ENCODE results near the gene PER3. TPM values are rescaled to one million over a fixed set of nuclear protein-coding genes. Genes with fewer than 3 reads are reported as not detected.

The PER3 gene
- total RNA-seq, 3 donors from 2014 or later (not counting 1 experiment from before 2014, with no cell fraction given): 9.1 to 20.8 (median 19.2) TPM

- peaks cover 0 to 6% of the 10 kb centered on the region in 2 donors for H3K9me3 Mint-ChIP-seq
- DNase-seq (no peak), ATAC-seq (no peak)
- H3K27me3 Mint-ChIP-seq (ENCODE audit: low read depth in 2 of 2): peaks cover 7 to 15% of the 10 kb centered on the region in 2 donors
- H3K36me3 Mint-ChIP-seq: no peaks in the 10 kb centered on the region
- no peaks in the 10 kb centered on the region for H3K27me3 ChIP-seq (ENCODE audit: control insufficient read depth, insufficient read depth, low read length)
- H3K27ac ChIP-seq (ENCODE audit: low read length): no peak overlapping the region
- no peak overlapping the region for H3K4me3 ChIP-seq (ENCODE audit: low read length)
- no peak for TF ChIP-seq CTCF (IDR thresholded peaks at IDR 0.05)
- peaks cover 0 to 21% of the 10 kb centered on the region in 2 donors for H3K4me1 Mint-ChIP-seq
- no peaks in the 10 kb centered on the region for H3K36me3 ChIP-seq (ENCODE audit: control insufficient read depth, insufficient read depth, low read length)
- WGBS (ENCODE audit: insufficient coverage): 90% methylated on average over 7 of the region's 7 CpGs
- H3K4me3 Mint-ChIP-seq: no peak overlapping the region
- no peak overlapping the region for H3K27ac Mint-ChIP-seq
- H3K4me1 ChIP-seq (ENCODE audit: control insufficient read depth, insufficient read depth, low read length): peaks cover 3% of the 10 kb centered on the region
- intact Hi-C loops (cut with micrococcal nuclease): no loop called here
- no peaks in the 10 kb centered on the region for H3K9me3 ChIP-seq (ENCODE audit: control insufficient read depth, insufficient read depth, low read length)
These were observed 102.3 kb downstream of the PER3 start for GRCh38 chr1:7886405-7886745.

GRCh38 chr1:7888248-7889081, 104.4 kb downstream of the PER3 start:
- no peaks in the 10 kb centered on the region for H3K9me3 ChIP-seq (ENCODE audit: control insufficient read depth, insufficient read depth, low read length)
- no peak overlapping the region for H3K4me3 ChIP-seq (ENCODE audit: low read length)
- Mint-ChIP-seq H3K36me3 (no peaks in the 10 kb centered on the region), H3K27ac (no peak overlapping the region), H3K4me1 (peaks cover 0 to 30% of the 10 kb centered on the region in 2 donors), H3K9me3 (peaks cover 0 to 6% of the 10 kb centered on the region in 2 donors), H3K27me3 (ENCODE audit: low read depth in 2 of 2) (peaks cover 7 to 15% of the 10 kb centered on the region in 2 donors), H3K4me3 (no peak overlapping the region)
- H3K27me3 ChIP-seq (ENCODE audit: control insufficient read depth, insufficient read depth, low read length): no peaks in the 10 kb centered on the region
- H3K36me3 ChIP-seq (ENCODE audit: control insufficient read depth, insufficient read depth, low read length): no peaks in the 10 kb centered on the region
- no peak overlapping the region for H3K27ac ChIP-seq (ENCODE audit: low read length)
- ATAC-seq (no peak), DNase-seq (no peak)
- no peak for TF ChIP-seq CTCF (IDR thresholded peaks at IDR 0.05)
- H3K4me1 ChIP-seq (ENCODE audit: control insufficient read depth, insufficient read depth, low read length): peaks cover 9% of the 10 kb centered on the region
- WGBS (ENCODE audit: insufficient coverage): 91% methylated on average over 9 of the region's 9 CpGs
- intact Hi-C loops (cut with micrococcal nuclease): no loop called here

GRCh38 chr1:7890853-7891252, 106.8 kb downstream of the PER3 start:
- Histone ChIP-seq H3K27ac (ENCODE audit: low read length) (no peak overlapping the region), H3K9me3 (ENCODE audit: control insufficient read depth, insufficient read depth, low read length) (no peaks in the 10 kb centered on the region), H3K4me3 (ENCODE audit: low read length) (no peak overlapping the region), H3K4me1 (ENCODE audit: control insufficient read depth, insufficient read depth, low read length) (peaks cover 9% of the 10 kb centered on the region), H3K36me3 (ENCODE audit: control insufficient read depth, insufficient read depth, low read length) (no peaks in the 10 kb centered on the region), H3K27me3 (ENCODE audit: control insufficient read depth, insufficient read depth, low read length) (no peaks in the 10 kb centered on the region)
- DNase-seq (no peak), ATAC-seq (no peak)
- no peak overlapping the region for H3K4me3 Mint-ChIP-seq
- H3K9me3 Mint-ChIP-seq: no peaks in the 10 kb centered on the region
- intact Hi-C loops (cut with micrococcal nuclease): no loop called here
- H3K4me1 Mint-ChIP-seq: peaks cover 0 to 15% of the 10 kb centered on the region in 2 donors
- H3K36me3 Mint-ChIP-seq: no peaks in the 10 kb centered on the region
- peaks cover 7 to 11% of the 10 kb centered on the region in 2 donors for H3K27me3 Mint-ChIP-seq (ENCODE audit: low read depth in 2 of 2)
- 98% methylated on average over 2 of the region's 2 CpGs for WGBS (ENCODE audit: insufficient coverage)
- peak overlapping the region in 1 of 2 donors; percentile 13 for H3K27ac Mint-ChIP-seq
- no peak for TF ChIP-seq CTCF (IDR thresholded peaks at IDR 0.05)

All from natural killer cell (primary cell).